Gastroesophageal sphincter (tissue), 3 donors: ENCODE measurements around the gene EPHA5.

Experiments used
- CTCF ChIP-seq, 4 experiments: fragments of 200-600 bp in 2 of 4; fragments of 450-650 bp in 2 of 4; sonication (generic) in 1 of 4; IDR thresholded peaks; one replicate each; pipeline ENCODE4 v1.5.1; 2017 to 2019; ENCODE audit warnings: antibody characterized with exemption in 4 of 4, mild to moderate bottlenecking in 2 of 4, moderate library complexity in 2 of 4
- POLR2AphosphoS5 ChIP-seq: sonication (generic); formaldehyde crosslinking; IDR thresholded peaks from one replicate; pipeline ENCODE4 v1.6.1; 2017; ENCODE audit warnings: antibody characterized with exemption

DNA sequence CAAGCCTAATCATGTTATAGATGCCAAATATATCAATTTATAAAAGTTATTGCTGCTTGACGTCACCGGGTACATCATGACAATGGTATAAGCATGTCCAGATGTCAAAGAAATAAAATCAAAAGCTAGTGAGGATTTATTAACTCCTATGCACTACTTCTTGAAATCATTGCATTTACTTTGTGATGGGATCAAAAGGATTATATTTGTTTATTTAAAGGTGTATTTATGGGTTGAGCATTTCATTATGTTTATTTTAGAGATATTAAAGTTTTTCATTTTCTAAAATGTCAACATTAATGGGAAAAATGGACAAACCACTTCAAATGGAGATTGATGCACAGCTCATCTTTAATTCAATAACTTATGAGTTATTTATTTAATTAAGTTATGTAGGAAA is 277.8 kb downstream of the EPHA5 start:
- TF ChIP-seq CTCF (IDR thresholded peaks at IDR 0.05) (no peak), POLR2AphosphoS5 (no peak)
